HCT116 (cell line): Measurements from ENCODE around the gene DYNC2H1.

ENCODE experiments used
- ELF1 ChIP-seq: IDR thresholded peaks from 2 replicates; pipeline ENCODE4 v1.6.1; 2012; ENCODE audit warnings: low read depth, borderline replicate concordance
- EZH2phosphoT487 ChIP-seq: fragments of 200-600 bp; IDR thresholded peaks from 2 replicates; pipeline ENCODE4 v1.6.1; 2018; ENCODE audit warnings: antibody characterized with exemption, borderline replicate concordance
- JUND ChIP-seq: IDR thresholded peaks from 2 replicates; pipeline ENCODE4 v1.6.1; 2012
- POLR2AphosphoS5 ChIP-seq: IDR thresholded peaks from 2 replicates; pipeline ENCODE4 v1.6.1; 2011; ENCODE audit warnings: mild to moderate bottlenecking, low read depth, low read length, moderate library complexity
- SIN3A ChIP-seq: IDR thresholded peaks from 2 replicates; pipeline ENCODE4 v1.6.1; 2012; ENCODE audit warnings: low read depth
- ZFX ChIP-seq: fragments of 450-650 bp; IDR thresholded peaks from 2 replicates; pipeline ENCODE4 v1.6.1; 2017
- ZNF274 ChIP-seq: fragments of 200-500 bp; sonication (Bioruptor generic); IDR thresholded peaks from 2 replicates; pipeline ENCODE4 v1.6.1; 2014; ENCODE audit warnings: mild to moderate bottlenecking, low read depth, low read length, inconsistent platforms
- TF ChIP-seq, protein P1 (sequence below), 3 experiments: fragments of 200-600 bp in 1 of 3; sonication (generic) in 1 of 3; IDR thresholded peaks in 2 of 3; conservative IDR thresholded peaks in 1 of 3; 2 replicates each; pipeline ENCODE4 v1.5.1; 2012 to 2017; ENCODE audit warnings: low read depth in 2 of 3, low read length in 2 of 3, antibody characterized with exemption in 1 of 3, borderline replicate concordance in 1 of 3, control low read depth in 1 of 3, mild to moderate bottlenecking in 1 of 3, mixed read lengths in 1 of 3, mixed run types in 1 of 3, moderate library complexity in 1 of 3; ENCODE audit not compliant: insufficient read depth in 1 of 3
- TF ChIP-seq, protein P2 (sequence below): IDR thresholded peaks from 2 replicates; pipeline ENCODE4 v1.6.1; 2012
- TF ChIP-seq, protein P3 (sequence below): IDR thresholded peaks from 2 replicates; pipeline ENCODE4 v1.6.1; 2011; ENCODE audit warnings: mild to moderate bottlenecking, low read length, moderate library complexity; ENCODE audit not compliant: insufficient replicate concordance; ENCODE audit errors: extremely low read depth
- TF ChIP-seq, protein P4 (sequence below): IDR thresholded peaks from 2 replicates; pipeline ENCODE4 v1.6.1; 2012
- TF ChIP-seq, protein P5 (sequence below): IDR thresholded peaks from 2 replicates; pipeline ENCODE4 v1.6.1; 2012; ENCODE audit warnings: low read depth

DNA sequence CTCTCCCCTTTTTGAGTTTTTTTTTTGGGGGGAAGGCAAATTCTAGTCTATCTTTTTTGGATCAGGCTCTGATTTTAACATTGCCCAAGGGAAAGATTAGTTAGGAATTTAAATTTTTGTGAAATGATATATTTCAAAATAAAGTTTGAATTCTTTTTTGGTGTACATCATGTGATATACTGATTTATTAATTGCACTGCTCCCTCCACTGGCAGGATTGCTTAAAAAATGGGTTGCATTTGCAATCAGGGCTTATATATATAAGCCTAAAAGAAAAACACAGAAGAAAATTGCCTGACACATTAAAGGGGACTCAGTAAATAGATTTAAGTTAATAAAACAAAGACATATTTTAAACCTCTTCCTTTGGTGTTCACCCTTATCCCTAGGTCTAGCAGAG, 1.2 kb downstream of the DYNC2H1 start:
- TF ChIP-seq, protein P1, sequence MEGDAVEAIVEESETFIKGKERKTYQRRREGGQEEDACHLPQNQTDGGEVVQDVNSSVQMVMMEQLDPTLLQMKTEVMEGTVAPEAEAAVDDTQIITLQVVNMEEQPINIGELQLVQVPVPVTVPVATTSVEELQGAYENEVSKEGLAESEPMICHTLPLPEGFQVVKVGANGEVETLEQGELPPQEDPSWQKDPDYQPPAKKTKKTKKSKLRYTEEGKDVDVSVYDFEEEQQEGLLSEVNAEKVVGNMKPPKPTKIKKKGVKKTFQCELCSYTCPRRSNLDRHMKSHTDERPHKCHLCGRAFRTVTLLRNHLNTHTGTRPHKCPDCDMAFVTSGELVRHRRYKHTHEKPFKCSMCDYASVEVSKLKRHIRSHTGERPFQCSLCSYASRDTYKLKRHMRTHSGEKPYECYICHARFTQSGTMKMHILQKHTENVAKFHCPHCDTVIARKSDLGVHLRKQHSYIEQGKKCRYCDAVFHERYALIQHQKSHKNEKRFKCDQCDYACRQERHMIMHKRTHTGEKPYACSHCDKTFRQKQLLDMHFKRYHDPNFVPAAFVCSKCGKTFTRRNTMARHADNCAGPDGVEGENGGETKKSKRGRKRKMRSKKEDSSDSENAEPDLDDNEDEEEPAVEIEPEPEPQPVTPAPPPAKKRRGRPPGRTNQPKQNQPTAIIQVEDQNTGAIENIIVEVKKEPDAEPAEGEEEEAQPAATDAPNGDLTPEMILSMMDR (IDR thresholded peaks at IDR 0.05 in 2 of 3, conservative IDR thresholded peaks at IDR 0.05 in 1 of 3; ENCODE audit: borderline replicate concordance in 1 of 3, insufficient read depth in 1 of 3, low read depth in 2 of 3, low read length in 2 of 3): peak in 1 of 3 experiments; percentile 19; a peak in 1 of 6 replicates
- no peak for TF ChIP-seq EZH2phosphoT487
- no peak for TF ChIP-seq ZFX
- no peak for TF ChIP-seq SIN3A
- TF ChIP-seq, protein P2, sequence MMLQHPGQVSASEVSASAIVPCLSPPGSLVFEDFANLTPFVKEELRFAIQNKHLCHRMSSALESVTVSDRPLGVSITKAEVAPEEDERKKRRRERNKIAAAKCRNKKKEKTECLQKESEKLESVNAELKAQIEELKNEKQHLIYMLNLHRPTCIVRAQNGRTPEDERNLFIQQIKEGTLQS: no peak
- TF ChIP-seq ZNF274: no peak
- TF ChIP-seq, protein P3, sequence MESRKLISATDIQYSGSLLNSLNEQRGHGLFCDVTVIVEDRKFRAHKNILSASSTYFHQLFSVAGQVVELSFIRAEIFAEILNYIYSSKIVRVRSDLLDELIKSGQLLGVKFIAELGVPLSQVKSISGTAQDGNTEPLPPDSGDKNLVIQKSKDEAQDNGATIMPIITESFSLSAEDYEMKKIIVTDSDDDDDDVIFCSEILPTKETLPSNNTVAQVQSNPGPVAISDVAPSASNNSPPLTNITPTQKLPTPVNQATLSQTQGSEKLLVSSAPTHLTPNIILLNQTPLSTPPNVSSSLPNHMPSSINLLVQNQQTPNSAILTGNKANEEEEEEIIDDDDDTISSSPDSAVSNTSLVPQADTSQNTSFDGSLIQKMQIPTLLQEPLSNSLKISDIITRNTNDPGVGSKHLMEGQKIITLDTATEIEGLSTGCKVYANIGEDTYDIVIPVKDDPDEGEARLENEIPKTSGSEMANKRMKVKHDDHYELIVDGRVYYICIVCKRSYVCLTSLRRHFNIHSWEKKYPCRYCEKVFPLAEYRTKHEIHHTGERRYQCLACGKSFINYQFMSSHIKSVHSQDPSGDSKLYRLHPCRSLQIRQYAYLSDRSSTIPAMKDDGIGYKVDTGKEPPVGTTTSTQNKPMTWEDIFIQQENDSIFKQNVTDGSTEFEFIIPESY: no peak
- TF ChIP-seq, protein P4, sequence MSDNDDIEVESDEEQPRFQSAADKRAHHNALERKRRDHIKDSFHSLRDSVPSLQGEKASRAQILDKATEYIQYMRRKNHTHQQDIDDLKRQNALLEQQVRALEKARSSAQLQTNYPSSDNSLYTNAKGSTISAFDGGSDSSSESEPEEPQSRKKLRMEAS: no peak
- TF ChIP-seq POLR2AphosphoS5: no peak
- no peak for TF ChIP-seq JUND
- TF ChIP-seq ELF1: no peak
- TF ChIP-seq, protein P5, sequence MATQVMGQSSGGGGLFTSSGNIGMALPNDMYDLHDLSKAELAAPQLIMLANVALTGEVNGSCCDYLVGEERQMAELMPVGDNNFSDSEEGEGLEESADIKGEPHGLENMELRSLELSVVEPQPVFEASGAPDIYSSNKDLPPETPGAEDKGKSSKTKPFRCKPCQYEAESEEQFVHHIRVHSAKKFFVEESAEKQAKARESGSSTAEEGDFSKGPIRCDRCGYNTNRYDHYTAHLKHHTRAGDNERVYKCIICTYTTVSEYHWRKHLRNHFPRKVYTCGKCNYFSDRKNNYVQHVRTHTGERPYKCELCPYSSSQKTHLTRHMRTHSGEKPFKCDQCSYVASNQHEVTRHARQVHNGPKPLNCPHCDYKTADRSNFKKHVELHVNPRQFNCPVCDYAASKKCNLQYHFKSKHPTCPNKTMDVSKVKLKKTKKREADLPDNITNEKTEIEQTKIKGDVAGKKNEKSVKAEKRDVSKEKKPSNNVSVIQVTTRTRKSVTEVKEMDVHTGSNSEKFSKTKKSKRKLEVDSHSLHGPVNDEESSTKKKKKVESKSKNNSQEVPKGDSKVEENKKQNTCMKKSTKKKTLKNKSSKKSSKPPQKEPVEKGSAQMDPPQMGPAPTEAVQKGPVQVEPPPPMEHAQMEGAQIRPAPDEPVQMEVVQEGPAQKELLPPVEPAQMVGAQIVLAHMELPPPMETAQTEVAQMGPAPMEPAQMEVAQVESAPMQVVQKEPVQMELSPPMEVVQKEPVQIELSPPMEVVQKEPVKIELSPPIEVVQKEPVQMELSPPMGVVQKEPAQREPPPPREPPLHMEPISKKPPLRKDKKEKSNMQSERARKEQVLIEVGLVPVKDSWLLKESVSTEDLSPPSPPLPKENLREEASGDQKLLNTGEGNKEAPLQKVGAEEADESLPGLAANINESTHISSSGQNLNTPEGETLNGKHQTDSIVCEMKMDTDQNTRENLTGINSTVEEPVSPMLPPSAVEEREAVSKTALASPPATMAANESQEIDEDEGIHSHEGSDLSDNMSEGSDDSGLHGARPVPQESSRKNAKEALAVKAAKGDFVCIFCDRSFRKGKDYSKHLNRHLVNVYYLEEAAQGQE: no peak
